WTC11 (cell line): ENCODE data around the gene KDM2B.

Experiments
- ATF3 ChIP-seq: sonication (generic); formaldehyde crosslinking; conservative IDR thresholded peaks from 2 replicates; pipeline ENCODE4 v1.8.1; 2022; ENCODE audit warnings: mild to moderate bottlenecking, missing genetic modification reagents
- CREB1 ChIP-seq: sonication (generic); formaldehyde crosslinking; IDR thresholded peaks from 2 replicates; pipeline ENCODE4 v1.8.0; 2023; ENCODE audit warnings: mild to moderate bottlenecking, missing genetic modification reagents
- CTCF ChIP-seq: fragments of 200-600 bp; IDR thresholded peaks from 2 replicates; pipeline ENCODE4 v1.8.0; 2022; ENCODE audit warnings: antibody characterized with exemption
- FOXP1 ChIP-seq: sonication (generic); formaldehyde crosslinking; IDR thresholded peaks from 2 replicates; pipeline ENCODE4 v1.8.0; 2022; ENCODE audit warnings: missing genetic modification reagents, mild to moderate bottlenecking, moderate library complexity, borderline replicate concordance
- JAZF1 ChIP-seq: fragments of 250-450 bp; sonication (Bioruptor Pico); IDR thresholded peaks from 2 replicates; pipeline ENCODE4 v1.9.0; 2021; ENCODE audit warnings: moderate library complexity, mild to moderate bottlenecking, inconsistent platforms
- TF ChIP-seq, protein P1 (sequence below): sonication (generic); formaldehyde crosslinking; IDR thresholded peaks from 2 replicates; pipeline ENCODE4 v1.8.1; 2023; ENCODE audit warnings: mild to moderate bottlenecking, missing genetic modification reagents
- TF ChIP-seq, protein P2 (sequence below): sonication (generic); formaldehyde crosslinking; IDR thresholded peaks from 2 replicates; pipeline ENCODE4 v1.8.0; 2022; ENCODE audit warnings: mild to moderate bottlenecking, missing genetic modification reagents
- TF ChIP-seq, protein P3 (sequence below): fragments of 250-450 bp; sonication (Bioruptor Pico); IDR thresholded peaks from 2 replicates; pipeline ENCODE4 v1.9.0; 2021; ENCODE audit warnings: mild to moderate bottlenecking
- TF ChIP-seq, protein P4 (sequence below): sonication (generic); formaldehyde crosslinking; IDR thresholded peaks from 2 replicates; pipeline ENCODE4 v1.8.0; 2022; ENCODE audit warnings: missing genetic modification reagents

DNA sequence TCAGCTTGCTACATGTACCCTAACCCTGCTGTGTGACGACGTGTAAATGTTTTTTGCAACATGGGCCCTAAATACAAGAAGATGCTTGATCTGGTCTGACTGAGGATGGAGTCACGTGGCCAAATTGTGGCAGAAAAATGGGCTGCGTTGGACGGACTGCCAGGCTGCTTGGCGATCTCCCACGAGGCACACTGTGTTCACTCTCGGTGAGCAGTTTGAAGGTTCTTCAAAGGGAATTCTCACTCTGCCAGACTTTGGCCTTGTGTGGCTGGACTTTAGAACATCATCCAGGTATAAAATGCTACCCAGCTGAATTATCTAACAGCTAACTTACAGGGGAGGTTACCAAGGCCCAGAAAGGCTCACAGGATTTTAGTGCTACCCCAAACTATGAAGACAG lies 85.1 kb downstream of the KDM2B start:
- TF ChIP-seq FOXP1 (CRISPR knock-in tag) = no peak
- TF ChIP-seq CREB1 = no peak
- no peak for TF ChIP-seq CTCF
- TF ChIP-seq, protein P1, sequence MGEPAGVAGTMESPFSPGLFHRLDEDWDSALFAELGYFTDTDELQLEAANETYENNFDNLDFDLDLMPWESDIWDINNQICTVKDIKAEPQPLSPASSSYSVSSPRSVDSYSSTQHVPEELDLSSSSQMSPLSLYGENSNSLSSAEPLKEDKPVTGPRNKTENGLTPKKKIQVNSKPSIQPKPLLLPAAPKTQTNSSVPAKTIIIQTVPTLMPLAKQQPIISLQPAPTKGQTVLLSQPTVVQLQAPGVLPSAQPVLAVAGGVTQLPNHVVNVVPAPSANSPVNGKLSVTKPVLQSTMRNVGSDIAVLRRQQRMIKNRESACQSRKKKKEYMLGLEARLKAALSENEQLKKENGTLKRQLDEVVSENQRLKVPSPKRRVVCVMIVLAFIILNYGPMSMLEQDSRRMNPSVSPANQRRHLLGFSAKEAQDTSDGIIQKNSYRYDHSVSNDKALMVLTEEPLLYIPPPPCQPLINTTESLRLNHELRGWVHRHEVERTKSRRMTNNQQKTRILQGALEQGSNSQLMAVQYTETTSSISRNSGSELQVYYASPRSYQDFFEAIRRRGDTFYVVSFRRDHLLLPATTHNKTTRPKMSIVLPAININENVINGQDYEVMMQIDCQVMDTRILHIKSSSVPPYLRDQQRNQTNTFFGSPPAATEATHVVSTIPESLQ (CRISPR knock-in tag) = no peak
- no peak for TF ChIP-seq JAZF1
- TF ChIP-seq ATF3 = no peak
- TF ChIP-seq, protein P2, sequence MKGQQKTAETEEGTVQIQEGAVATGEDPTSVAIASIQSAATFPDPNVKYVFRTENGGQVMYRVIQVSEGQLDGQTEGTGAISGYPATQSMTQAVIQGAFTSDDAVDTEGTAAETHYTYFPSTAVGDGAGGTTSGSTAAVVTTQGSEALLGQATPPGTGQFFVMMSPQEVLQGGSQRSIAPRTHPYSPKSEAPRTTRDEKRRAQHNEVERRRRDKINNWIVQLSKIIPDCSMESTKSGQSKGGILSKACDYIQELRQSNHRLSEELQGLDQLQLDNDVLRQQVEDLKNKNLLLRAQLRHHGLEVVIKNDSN (CRISPR knock-in tag) = no peak
- TF ChIP-seq, protein P3, sequence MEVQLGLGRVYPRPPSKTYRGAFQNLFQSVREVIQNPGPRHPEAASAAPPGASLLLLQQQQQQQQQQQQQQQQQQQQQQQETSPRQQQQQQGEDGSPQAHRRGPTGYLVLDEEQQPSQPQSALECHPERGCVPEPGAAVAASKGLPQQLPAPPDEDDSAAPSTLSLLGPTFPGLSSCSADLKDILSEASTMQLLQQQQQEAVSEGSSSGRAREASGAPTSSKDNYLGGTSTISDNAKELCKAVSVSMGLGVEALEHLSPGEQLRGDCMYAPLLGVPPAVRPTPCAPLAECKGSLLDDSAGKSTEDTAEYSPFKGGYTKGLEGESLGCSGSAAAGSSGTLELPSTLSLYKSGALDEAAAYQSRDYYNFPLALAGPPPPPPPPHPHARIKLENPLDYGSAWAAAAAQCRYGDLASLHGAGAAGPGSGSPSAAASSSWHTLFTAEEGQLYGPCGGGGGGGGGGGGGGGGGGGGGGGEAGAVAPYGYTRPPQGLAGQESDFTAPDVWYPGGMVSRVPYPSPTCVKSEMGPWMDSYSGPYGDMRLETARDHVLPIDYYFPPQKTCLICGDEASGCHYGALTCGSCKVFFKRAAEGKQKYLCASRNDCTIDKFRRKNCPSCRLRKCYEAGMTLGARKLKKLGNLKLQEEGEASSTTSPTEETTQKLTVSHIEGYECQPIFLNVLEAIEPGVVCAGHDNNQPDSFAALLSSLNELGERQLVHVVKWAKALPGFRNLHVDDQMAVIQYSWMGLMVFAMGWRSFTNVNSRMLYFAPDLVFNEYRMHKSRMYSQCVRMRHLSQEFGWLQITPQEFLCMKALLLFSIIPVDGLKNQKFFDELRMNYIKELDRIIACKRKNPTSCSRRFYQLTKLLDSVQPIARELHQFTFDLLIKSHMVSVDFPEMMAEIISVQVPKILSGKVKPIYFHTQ (CRISPR knock-in tag) = no peak
- TF ChIP-seq, protein P4, sequence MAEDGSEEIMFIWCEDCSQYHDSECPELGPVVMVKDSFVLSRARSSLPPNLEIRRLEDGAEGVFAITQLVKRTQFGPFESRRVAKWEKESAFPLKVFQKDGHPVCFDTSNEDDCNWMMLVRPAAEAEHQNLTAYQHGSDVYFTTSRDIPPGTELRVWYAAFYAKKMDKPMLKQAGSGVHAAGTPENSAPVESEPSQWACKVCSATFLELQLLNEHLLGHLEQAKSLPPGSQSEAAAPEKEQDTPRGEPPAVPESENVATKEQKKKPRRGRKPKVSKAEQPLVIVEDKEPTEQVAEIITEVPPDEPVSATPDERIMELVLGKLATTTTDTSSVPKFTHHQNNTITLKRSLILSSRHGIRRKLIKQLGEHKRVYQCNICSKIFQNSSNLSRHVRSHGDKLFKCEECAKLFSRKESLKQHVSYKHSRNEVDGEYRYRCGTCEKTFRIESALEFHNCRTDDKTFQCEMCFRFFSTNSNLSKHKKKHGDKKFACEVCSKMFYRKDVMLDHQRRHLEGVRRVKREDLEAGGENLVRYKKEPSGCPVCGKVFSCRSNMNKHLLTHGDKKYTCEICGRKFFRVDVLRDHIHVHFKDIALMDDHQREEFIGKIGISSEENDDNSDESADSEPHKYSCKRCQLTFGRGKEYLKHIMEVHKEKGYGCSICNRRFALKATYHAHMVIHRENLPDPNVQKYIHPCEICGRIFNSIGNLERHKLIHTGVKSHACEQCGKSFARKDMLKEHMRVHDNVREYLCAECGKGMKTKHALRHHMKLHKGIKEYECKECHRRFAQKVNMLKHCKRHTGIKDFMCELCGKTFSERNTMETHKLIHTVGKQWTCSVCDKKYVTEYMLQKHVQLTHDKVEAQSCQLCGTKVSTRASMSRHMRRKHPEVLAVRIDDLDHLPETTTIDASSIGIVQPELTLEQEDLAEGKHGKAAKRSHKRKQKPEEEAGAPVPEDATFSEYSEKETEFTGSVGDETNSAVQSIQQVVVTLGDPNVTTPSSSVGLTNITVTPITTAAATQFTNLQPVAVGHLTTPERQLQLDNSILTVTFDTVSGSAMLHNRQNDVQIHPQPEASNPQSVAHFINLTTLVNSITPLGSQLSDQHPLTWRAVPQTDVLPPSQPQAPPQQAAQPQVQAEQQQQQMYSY (CRISPR knock-in tag) = no peak
